ENCODE results near the gene ANKFY1. TPM values are rescaled to one million over a fixed set of nuclear protein-coding genes. Genes with fewer than 3 reads are reported as not detected.

ANKFY1 gene
- total RNA-seq, 1 experiment from 2014 or later = 38.6 TPM

DNA sequence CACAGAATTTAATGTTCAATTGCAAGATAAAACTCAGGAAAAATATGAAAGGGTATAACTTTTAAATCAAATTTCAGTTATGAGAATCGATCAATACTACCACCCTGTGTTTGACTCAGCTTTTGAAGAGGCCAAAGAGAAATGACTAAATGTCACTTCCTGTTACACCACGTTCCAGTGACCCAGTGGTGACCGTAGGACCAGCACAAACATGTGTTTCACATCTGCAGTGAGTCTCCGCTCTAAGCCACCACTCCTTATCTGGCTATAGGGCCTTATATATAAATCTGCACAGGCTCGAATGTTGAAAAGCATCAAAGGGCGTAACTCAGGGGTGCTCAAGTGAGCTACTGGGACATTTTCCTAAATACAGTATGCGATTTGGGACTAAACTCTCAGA, 84.7 kb downstream of the ANKFY1 start:
- no peaks in the 10 kb centered on the region for H3K9me3 ChIP-seq (ENCODE audit: control insufficient read depth, insufficient read depth, low read depth, low read length)
- H3K27ac ChIP-seq (ENCODE audit: low read length) = no peak overlapping the region
- ATAC-seq = no peak
- CTCF ChIA-PET = no interaction called here
- POLR2A ChIA-PET = no interaction called here
- TF ChIP-seq, protein P1, sequence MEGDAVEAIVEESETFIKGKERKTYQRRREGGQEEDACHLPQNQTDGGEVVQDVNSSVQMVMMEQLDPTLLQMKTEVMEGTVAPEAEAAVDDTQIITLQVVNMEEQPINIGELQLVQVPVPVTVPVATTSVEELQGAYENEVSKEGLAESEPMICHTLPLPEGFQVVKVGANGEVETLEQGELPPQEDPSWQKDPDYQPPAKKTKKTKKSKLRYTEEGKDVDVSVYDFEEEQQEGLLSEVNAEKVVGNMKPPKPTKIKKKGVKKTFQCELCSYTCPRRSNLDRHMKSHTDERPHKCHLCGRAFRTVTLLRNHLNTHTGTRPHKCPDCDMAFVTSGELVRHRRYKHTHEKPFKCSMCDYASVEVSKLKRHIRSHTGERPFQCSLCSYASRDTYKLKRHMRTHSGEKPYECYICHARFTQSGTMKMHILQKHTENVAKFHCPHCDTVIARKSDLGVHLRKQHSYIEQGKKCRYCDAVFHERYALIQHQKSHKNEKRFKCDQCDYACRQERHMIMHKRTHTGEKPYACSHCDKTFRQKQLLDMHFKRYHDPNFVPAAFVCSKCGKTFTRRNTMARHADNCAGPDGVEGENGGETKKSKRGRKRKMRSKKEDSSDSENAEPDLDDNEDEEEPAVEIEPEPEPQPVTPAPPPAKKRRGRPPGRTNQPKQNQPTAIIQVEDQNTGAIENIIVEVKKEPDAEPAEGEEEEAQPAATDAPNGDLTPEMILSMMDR (IDR thresholded peaks at IDR 0.05) = no peak
- TF ChIP-seq, protein P2, sequence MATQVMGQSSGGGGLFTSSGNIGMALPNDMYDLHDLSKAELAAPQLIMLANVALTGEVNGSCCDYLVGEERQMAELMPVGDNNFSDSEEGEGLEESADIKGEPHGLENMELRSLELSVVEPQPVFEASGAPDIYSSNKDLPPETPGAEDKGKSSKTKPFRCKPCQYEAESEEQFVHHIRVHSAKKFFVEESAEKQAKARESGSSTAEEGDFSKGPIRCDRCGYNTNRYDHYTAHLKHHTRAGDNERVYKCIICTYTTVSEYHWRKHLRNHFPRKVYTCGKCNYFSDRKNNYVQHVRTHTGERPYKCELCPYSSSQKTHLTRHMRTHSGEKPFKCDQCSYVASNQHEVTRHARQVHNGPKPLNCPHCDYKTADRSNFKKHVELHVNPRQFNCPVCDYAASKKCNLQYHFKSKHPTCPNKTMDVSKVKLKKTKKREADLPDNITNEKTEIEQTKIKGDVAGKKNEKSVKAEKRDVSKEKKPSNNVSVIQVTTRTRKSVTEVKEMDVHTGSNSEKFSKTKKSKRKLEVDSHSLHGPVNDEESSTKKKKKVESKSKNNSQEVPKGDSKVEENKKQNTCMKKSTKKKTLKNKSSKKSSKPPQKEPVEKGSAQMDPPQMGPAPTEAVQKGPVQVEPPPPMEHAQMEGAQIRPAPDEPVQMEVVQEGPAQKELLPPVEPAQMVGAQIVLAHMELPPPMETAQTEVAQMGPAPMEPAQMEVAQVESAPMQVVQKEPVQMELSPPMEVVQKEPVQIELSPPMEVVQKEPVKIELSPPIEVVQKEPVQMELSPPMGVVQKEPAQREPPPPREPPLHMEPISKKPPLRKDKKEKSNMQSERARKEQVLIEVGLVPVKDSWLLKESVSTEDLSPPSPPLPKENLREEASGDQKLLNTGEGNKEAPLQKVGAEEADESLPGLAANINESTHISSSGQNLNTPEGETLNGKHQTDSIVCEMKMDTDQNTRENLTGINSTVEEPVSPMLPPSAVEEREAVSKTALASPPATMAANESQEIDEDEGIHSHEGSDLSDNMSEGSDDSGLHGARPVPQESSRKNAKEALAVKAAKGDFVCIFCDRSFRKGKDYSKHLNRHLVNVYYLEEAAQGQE (IDR thresholded peaks at IDR 0.05; ENCODE audit: insufficient read depth in 1 of 2, low read depth in 2 of 2, low read length in 1 of 2) = no peak
- TF ChIP-seq POLR2AphosphoS5 (IDR thresholded peaks at IDR 0.05; ENCODE audit: low read depth, low read length) = no peak
- no peak for TF ChIP-seq SIN3A (IDR thresholded peaks at IDR 0.05; ENCODE audit: borderline replicate concordance, insufficient read depth, low read depth, low read length)
- TF ChIP-seq TCF7L2 (IDR thresholded peaks at IDR 0.05; ENCODE audit: low read depth, low read length) = no peak
- intact Hi-C loops (cut with micrococcal nuclease; ENCODE audit: unreplicated experiment) = no loop called here
- H3K27me3 ChIP-seq (ENCODE audit: control insufficient read depth, insufficient read depth, low read length) = no peaks in the 10 kb centered on the region
- H3K4me1 ChIP-seq (ENCODE audit: control insufficient read depth, insufficient read depth, low read length) = no peaks in the 10 kb centered on the region
- peaks cover 8% of the 10 kb centered on the region; the same call in 1 of the 2 replicates for H3K36me3 ChIP-seq (ENCODE audit: control insufficient read depth, insufficient read depth, low read length)
- no peak overlapping the region for H3K4me3 ChIP-seq (ENCODE audit: low read depth in 2 of 2, low read length in 2 of 2)
- BruUV-seq (replicated peaks) = no TSS peak
- in situ Hi-C loops (cut with HindIII; ENCODE audit: low pct_unique_long_range_greater_than_20kb, low sequenced_read_pairs) = no loop called here
- DNase-seq (ENCODE audit: low read depth, low spot score) = no peak

DNA sequence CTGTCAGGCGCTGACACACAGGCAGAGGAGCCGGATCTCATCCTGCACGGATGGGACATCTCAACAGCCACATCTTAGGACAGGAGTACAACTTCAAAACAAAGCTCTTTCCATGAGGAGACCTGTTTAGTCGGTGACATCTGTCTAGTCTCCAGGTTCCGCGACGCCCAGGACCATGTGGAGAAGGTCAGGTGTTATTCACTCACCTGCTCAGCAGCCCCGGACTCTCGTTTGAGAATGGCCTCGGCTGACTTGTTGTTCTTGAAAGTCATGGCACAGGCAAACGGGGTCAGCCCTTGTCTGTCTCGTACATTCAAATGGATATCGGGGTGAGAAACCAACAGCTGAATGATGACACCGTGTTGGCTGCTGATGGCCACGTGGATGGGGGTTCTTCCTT, 85.1 kb downstream of the ANKFY1 start:
- Histone ChIP-seq H3K4me1 (ENCODE audit: control insufficient read depth, insufficient read depth, low read length) (no peaks in the 10 kb centered on the region), H3K4me3 (ENCODE audit: low read depth in 2 of 2, low read length in 2 of 2) (no peak overlapping the region), H3K36me3 (ENCODE audit: control insufficient read depth, insufficient read depth, low read length) (peaks cover 8% of the 10 kb centered on the region; the same call in 1 of the 2 replicates), H3K27me3 (ENCODE audit: control insufficient read depth, insufficient read depth, low read length) (no peaks in the 10 kb centered on the region), H3K9me3 (ENCODE audit: control insufficient read depth, insufficient read depth, low read depth, low read length) (no peaks in the 10 kb centered on the region), H3K27ac (ENCODE audit: low read length) (no peak overlapping the region)
- POLR2A ChIA-PET = no interaction called here
- ATAC-seq (no peak), DNase-seq (ENCODE audit: low read depth, low spot score) (no peak)
- intact Hi-C loops (cut with micrococcal nuclease; ENCODE audit: unreplicated experiment) = no loop called here
- in situ Hi-C loops (cut with HindIII; ENCODE audit: low pct_unique_long_range_greater_than_20kb, low sequenced_read_pairs) = no loop called here
- no TSS peak for BruUV-seq (replicated peaks)
- TF ChIP-seq TCF7L2 (IDR thresholded peaks at IDR 0.05; ENCODE audit: low read depth, low read length) (no peak), SIN3A (IDR thresholded peaks at IDR 0.05; ENCODE audit: borderline replicate concordance, insufficient read depth, low read depth, low read length) (no peak), POLR2AphosphoS5 (IDR thresholded peaks at IDR 0.05; ENCODE audit: low read depth, low read length) (no peak)
- TF ChIP-seq, protein P2 (IDR thresholded peaks at IDR 0.05; ENCODE audit: insufficient read depth in 1 of 2, low read depth in 2 of 2, low read length in 1 of 2) = no peak
- TF ChIP-seq, protein P1 (IDR thresholded peaks at IDR 0.05) = no peak
- CTCF ChIA-PET = interaction anchor here (0.7 kb wide), 1 partner anchor 206 kb away, joined by 5 read pairs; no protein-coding TSS in a partner anchor

All from Panc1 (cell line).